GM12878 (cell line): Measurements from ENCODE around the gene ACHE. TPM values are rescaled to one million over a fixed set of nuclear protein-coding genes. Genes with fewer than 3 reads are reported as not detected.

Experiments
- ATAC-seq: fragments of 200-7000 bp; cut with Tn5 transposase; 3 replicates; pipeline ENCODE4 v1.9.1; 2020; ENCODE audit warnings: mild to moderate bottlenecking, moderate library complexity
- BruUV-seq: library from RNA; stranded (reverse); fragments of 400-500 nt; replicated peaks from 2 replicates; lab custom pipeline; 2021; lab: Mats Ljungman, UMichigan
- CTCF ChIA-PET: fragments of 300-600 bp; sonication (Branson Sonifier 250); formaldehyde crosslinking; extraction: SDS; loops from one replicate; lab custom pipeline; 2021; ENCODE audit warnings: inconsistent platforms; lab: Yijun Ruan, JAX
- POLR2A ChIA-PET: fragments of 350-600 bp; formaldehyde crosslinking; extraction: SDS; loops from one replicate; lab custom pipeline; 2021; ENCODE audit warnings: inconsistent platforms; lab: Charles Lee
- RAD21 ChIA-PET: fragments of 300-600 bp; sonication (Branson Sonifier 250); formaldehyde crosslinking; loops from one replicate; lab custom pipeline; 2023; ENCODE audit warnings: antibody characterized with exemption; ENCODE audit not compliant: unreplicated experiment; lab: Charles Lee
- SMC1A ChIA-PET: fragments of 300-600 bp; sonication (Branson Sonifier 250); formaldehyde crosslinking; loops from one replicate; lab custom pipeline; 2023; ENCODE audit not compliant: unreplicated experiment, uncharacterized antibody; lab: Charles Lee
- DNase-seq: peaks from one replicate; pipeline ENCODE4 v3.0.0-alpha.2; 2011; ENCODE audit warnings: low read depth, low spot score
- FAIRE-seq: peaks from 3 replicates; lab custom pipeline; 2011; peaks lifted over from hg19 to GRCh38; lab: Jason Lieb, UNC
- H2AFZ ChIP-seq: 2 replicates; pipeline ENCODE4 v1.6.0; 2011; ENCODE audit warnings: low read depth, low read length, control low read depth; ENCODE audit not compliant: control insufficient read depth
- H3K27ac ChIP-seq: 2 replicates; pipeline ENCODE4 v1.5.1; 2011; ENCODE audit warnings: control low read depth; ENCODE audit not compliant: control insufficient read depth, insufficient read depth
- H3K27me3 ChIP-seq, 2 experiments: replicated peaks in 1 of 2; 2 replicates each; pipeline versions ENCODE4 v1.6.0 to v1.6.1; 2011; ENCODE audit warnings: low read length in 1 of 2; ENCODE audit not compliant: control insufficient read depth in 2 of 2, insufficient read depth in 2 of 2
- H3K36me3 ChIP-seq, 2 experiments: 2 replicates each; pipeline ENCODE4 v1.5.1; 2011; ENCODE audit warnings: low read length in 1 of 2; ENCODE audit not compliant: control insufficient read depth in 2 of 2, insufficient read depth in 2 of 2
- H3K4me1 ChIP-seq: 2 replicates; pipeline ENCODE4 v1.6.1; 2011; ENCODE audit warnings: mild to moderate bottlenecking, low read length, moderate library complexity, mixed read lengths; ENCODE audit not compliant: control insufficient read depth, insufficient read depth
- H3K4me2 ChIP-seq: 2 replicates; pipeline ENCODE4 v1.6.0; 2011; ENCODE audit warnings: control low read depth; ENCODE audit not compliant: control insufficient read depth, insufficient read depth
- H3K4me3 ChIP-seq: fragments of 200-600 bp; sonication (generic); 2 replicates; pipeline ENCODE4 v1.5.1; 2016
- H3K79me2 ChIP-seq: 2 replicates; pipeline ENCODE4 v1.6.0; 2011; ENCODE audit warnings: low read length; ENCODE audit not compliant: control insufficient read depth, insufficient read depth
- H3K9ac ChIP-seq: 2 replicates; pipeline ENCODE4 v1.8.0; 2011; ENCODE audit warnings: low read length, control low read depth, mixed read lengths; ENCODE audit not compliant: control insufficient read depth, insufficient read depth
- H3K9me3 ChIP-seq: replicated peaks from 3 replicates; pipeline ENCODE4 v1.5.1; 2011; ENCODE audit warnings: mild to moderate bottlenecking, low read length; ENCODE audit not compliant: control insufficient read depth, insufficient read depth
- H4K20me1 ChIP-seq: 2 replicates; pipeline ENCODE4 v1.6.0; 2011; ENCODE audit not compliant: control insufficient read depth, insufficient read depth
- BCL11A ChIP-seq: IDR thresholded peaks from 2 replicates; pipeline ENCODE4 v1.6.1; 2011; ENCODE audit warnings: low read depth, low read length
- E2F8 ChIP-seq: fragments of 450-650 bp; IDR thresholded peaks from 2 replicates; pipeline ENCODE4 v1.6.1; 2018; ENCODE audit warnings: mild to moderate bottlenecking, low read depth, moderate library complexity; ENCODE audit not compliant: partially characterized antibody
- HDAC2 ChIP-seq: fragments of 200-600 bp; sonication (generic); IDR thresholded peaks from 2 replicates; pipeline ENCODE4 v1.6.1; 2017
- NFXL1 ChIP-seq: fragments of 450-650 bp; IDR thresholded peaks from 2 replicates; pipeline ENCODE4 v1.6.1; 2017; ENCODE audit warnings: antibody characterized with exemption, mild to moderate bottlenecking, borderline replicate concordance
- RCOR1 ChIP-seq: conservative IDR thresholded peaks from 2 replicates; pipeline ENCODE4 v1.6.1; 2012; ENCODE audit warnings: low read depth, low read length, improper control_type of control experiment
- SP1 ChIP-seq: IDR thresholded peaks from one replicate; pipeline ENCODE4 v1.6.1; 2011; ENCODE audit warnings: low read depth, low read length
- YBX1 ChIP-seq: fragments of 450-650 bp; IDR thresholded peaks from 2 replicates; pipeline ENCODE4 v1.6.1; 2016; ENCODE audit warnings: antibody characterized with exemption
- ZNF384 ChIP-seq: IDR thresholded peaks from 2 replicates; pipeline ENCODE4 v1.6.1; 2012; ENCODE audit warnings: low read depth, mild to moderate bottlenecking, low read length, improper control_type of control experiment, borderline replicate concordance
- WGBS: methylation state at CpG from one replicate; pipeline ENCODE4 v1.1.6; 2016; ENCODE audit warnings: low lambda C conversion rate; ENCODE audit not compliant: insufficient replicate concordance, insufficient coverage; ENCODE audit errors: missing lambda C conversion rate; 5-methylcytosine and 5-hydroxymethylcytosine counted together
- in situ Hi-C: fragments of 300-500 bp; cut with MboI; formaldehyde crosslinking; loops from 9 replicates; pipeline ENCODE4 v1.14.3; 2018; ENCODE audit warnings: mixed read lengths
- intact Hi-C: fragments of 100-400 bp; cut with micrococcal nuclease; formaldehyde crosslinking; loops from one replicate; pipeline ENCODE4 v1.14.2; 2022; ENCODE audit not compliant: unreplicated experiment
- polyA plus RNA-seq, 11 experiments: library from polyadenylated mRNA; depleted of rRNA in 4 of 11; unstranded in 6 of 11; stranded (reverse) in 5 of 11; fragments of >200 nt; fragmentation: Nextera tagmentation in 4 of 11; fragmentation: Illumina TruSeq in 1 of 11; extraction: Ambion mirVana in 4 of 11; extraction: Trizol in 1 of 11; gene quantifications; 1 replicate in 1 of 11; 2 replicates in 10 of 11; pipeline versions ENCODE4 v1.2.1 to v1.2.3, GENCODE V29; 2011 to 2016; ENCODE audit warnings: inconsistent platforms in 2 of 11, missing spikeins in 2 of 11, low read depth in 1 of 11
- total RNA-seq, 4 experiments: library from RNA; depleted of rRNA in 3 of 4; stranded (reverse); fragments of >200 nt in 3 of 4; fragmentation: Illumina TruSeq in 1 of 4; extraction: Trizol in 1 of 4; gene quantifications; 2 replicates each; pipeline versions ENCODE4 v1.2.1 to v1.2.3, GENCODE V29; 2013 to 2021
- TF ChIP-seq, protein P1 (sequence below): fragments of 450-650 bp; formaldehyde crosslinking; IDR thresholded peaks from 2 replicates; pipeline ENCODE4 v1.4.0; 2022; ENCODE audit warnings: mild to moderate bottlenecking, moderate library complexity

ACHE gene
- total and polyA plus RNA-seq, 10 of the 15 experiments (the other 5 are each of a cell fraction or from before 2014, with no cell fraction given) = 0.07 to 5.1 (median 2.3) TPM; not detected in 1

GRCh38 chr7:100885440-100886141 lies 10.1 kb downstream of the ACHE start:
- Histone ChIP-seq H2AFZ (no peak overlapping the region), H3K9me3 (no peaks in the 10 kb centered on the region), H3K9ac (no peak overlapping the region), H3K4me2 (no peak overlapping the region; the same call in 1 of the 2 replicates), H3K4me3 (no peak overlapping the region), H3K4me1 (peaks cover 23% of the 10 kb centered on the region), H3K27me3 (no peaks in the 10 kb centered on the region), H3K79me2 (peaks cover 27% of the 10 kb centered on the region), H4K20me1 (no peaks in the 10 kb centered on the region; the same call in 1 of the 2 replicates), H3K36me3 (peaks cover 35 to 60% of the 10 kb centered on the region in 2 experiments), H3K27ac (no peak overlapping the region)
- TF ChIP-seq YBX1 (no peak), HDAC2 (no peak), SP1 (no peak), RCOR1 (no peak), NFXL1 (no peak), ZNF384 (no peak), BCL11A (no peak), E2F8 (no peak)
- TF ChIP-seq, protein P1, sequence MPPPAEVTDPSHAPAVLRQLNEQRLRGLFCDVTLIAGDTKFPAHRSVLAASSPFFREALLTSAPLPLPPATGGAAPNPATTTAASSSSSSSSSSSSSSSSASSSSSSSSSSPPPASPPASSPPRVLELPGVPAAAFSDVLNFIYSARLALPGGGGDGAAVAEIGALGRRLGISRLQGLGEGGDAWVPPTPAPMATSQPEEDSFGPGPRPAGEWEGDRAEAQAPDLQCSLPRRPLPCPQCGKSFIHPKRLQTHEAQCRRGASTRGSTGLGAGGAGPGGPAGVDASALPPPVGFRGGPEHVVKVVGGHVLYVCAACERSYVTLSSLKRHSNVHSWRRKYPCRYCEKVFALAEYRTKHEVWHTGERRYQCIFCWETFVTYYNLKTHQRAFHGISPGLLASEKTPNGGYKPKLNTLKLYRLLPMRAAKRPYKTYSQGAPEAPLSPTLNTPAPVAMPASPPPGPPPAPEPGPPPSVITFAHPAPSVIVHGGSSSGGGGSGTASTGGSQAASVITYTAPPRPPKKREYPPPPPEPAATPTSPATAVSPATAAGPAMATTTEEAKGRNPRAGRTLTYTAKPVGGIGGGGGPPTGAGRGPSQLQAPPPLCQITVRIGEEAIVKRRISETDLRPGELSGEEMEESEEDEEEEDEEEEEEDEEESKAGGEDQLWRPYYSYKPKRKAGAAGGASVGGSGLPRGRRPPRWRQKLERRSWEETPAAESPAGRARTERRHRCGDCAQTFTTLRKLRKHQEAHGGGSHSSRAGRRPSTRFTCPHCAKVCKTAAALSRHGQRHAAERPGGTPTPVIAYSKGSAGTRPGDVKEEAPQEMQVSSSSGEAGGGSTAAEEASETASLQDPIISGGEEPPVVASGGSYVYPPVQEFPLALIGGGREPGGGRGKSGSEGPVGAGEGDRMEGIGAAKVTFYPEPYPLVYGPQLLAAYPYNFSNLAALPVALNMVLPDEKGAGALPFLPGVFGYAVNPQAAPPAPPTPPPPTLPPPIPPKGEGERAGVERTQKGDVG (CRISPR knock-in tag) = no peak
- in situ Hi-C loops = no loop called here
- WGBS = 94% methylated on average over 22 of the region's 22 CpGs
- BruUV-seq = no TSS peak
- intact Hi-C loops = no loop called here
- SMC1A ChIA-PET = interaction anchor here (4.4 kb wide), 1 partner anchor 8 kb away, joined by 33 read pairs; no protein-coding TSS in a partner anchor
- ATAC-seq = no peak
- CTCF ChIA-PET = interaction anchor here (0.8 kb wide), 1 partner anchor 359 kb away, joined by 3 read pairs; no protein-coding TSS in a partner anchor
- no peak for DNase-seq
- FAIRE-seq = no peak
- POLR2A ChIA-PET = interaction anchor here (0.5 to 6.7 kb wide), 2 partner anchors 10 to 14 kb away, joined by 6 to 131 read pairs; partner anchors contain the start of gene SRRT
- RAD21 ChIA-PET = no interaction called here
